NCI-H187 (cell line): ENCODE measurements around the gene IL3.
A peak's percentile ranks its signal among the peaks of the same experiment; 100 is the strongest.

Experiments
- DNase-seq, 2 experiments: peaks; one replicate each; lab custom pipeline; 2025; lab: John Stamatoyannopoulos, UW

IL3 gene

GRCh38 chr5:132057498-132058255 is 2.8 kb upstream of the IL3 start:
- DNase-seq, result no peak

GRCh38 chr5:132058646-132059042 is 1.8 kb upstream of the IL3 start:
- no peak for DNase-seq

- DNase-seq, result no peak
Measured at GRCh38 chr5:132059043-132059695, 1.3 kb upstream of the IL3 start.

- no peak for DNase-seq
Measured at GRCh38 chr5:132059696-132060500, 557 bp upstream of the IL3 start.

- DNase-seq, result no peak
Measured at GRCh38 chr5:132063090-132063911, 2.8 kb downstream of the IL3 start.

- no peak for DNase-seq
Measured at GRCh38 chr5:132064140-132064539, 3.7 kb downstream of the IL3 start.

- peak; percentile 17 to 63 for DNase-seq
Measured at GRCh38 chr5:132064738-132065331, 4.4 kb downstream of the IL3 start.

- peak in 1 of 2 experiments; percentile 17 for DNase-seq
Measured at GRCh38 chr5:132065351-132065937, 5.0 kb downstream of the IL3 start.

GRCh38 chr5:132065951-132066701 is 5.7 kb downstream of the IL3 start:
- no peak for DNase-seq

- no peak for DNase-seq
Measured at GRCh38 chr5:132066871-132067270, 6.4 kb downstream of the IL3 start.

GRCh38 chr5:132067451-132067850 is 7.0 kb downstream of the IL3 start:
- no peak for DNase-seq

GRCh38 chr5:132067941-132068808 is 7.7 kb downstream of the IL3 start:
- DNase-seq, result no peak

GRCh38 chr5:132069561-132069960 is 9.1 kb downstream of the IL3 start:
- DNase-seq, result no peak

- DNase-seq, result no peak
Measured at GRCh38 chr5:132069994-132070393, 9.5 kb downstream of the IL3 start.

GRCh38 chr5:132070460-132071337 is 10.2 kb downstream of the IL3 start:
- no peak for DNase-seq

GRCh38 chr5:132071338-132071707 is 10.9 kb downstream of the IL3 start:
- no peak for DNase-seq

- no peak for DNase-seq
Measured at GRCh38 chr5:132072070-132072469, 11.6 kb downstream of the IL3 start.

- DNase-seq, result no peak
Measured at GRCh38 chr5:132072528-132072927, 12.1 kb downstream of the IL3 start.
